Heart right ventricle (tissue), 16 donors: ENCODE data around the gene METTL1. TPM values are rescaled to one million over a fixed set of nuclear protein-coding genes. Genes with fewer than 3 reads are reported as not detected.

Experiments
- ATAC-seq, 8 donors: fragments of 200-7000 bp; cut with Tn5 transposase; one replicate each; pipeline ENCODE4 v1.9.1; 2020; ENCODE audit warnings: mild to moderate bottlenecking in 8 of 8, moderate library complexity in 8 of 8, moderate number of reproducible peaks in 1 of 8
- DNase-seq, 2 donors: peaks; one replicate each; pipeline ENCODE4 v3.0.0-alpha.2; 2020
- H3K27ac ChIP-seq, 10 donors: fragments of 200-600 bp; sonication (generic) in 2 of 10; one replicate each; pipeline versions ENCODE4 v1.5.0 to v1.8.0; 2020 to 2022; ENCODE audit warnings: mild to moderate bottlenecking in 3 of 10
- H3K27me3 ChIP-seq, 7 donors: fragments of 200-600 bp; one replicate each; pipeline ENCODE4 v1.8.0; 2021 to 2022; ENCODE audit warnings: mild to moderate bottlenecking in 2 of 7
- H3K36me3 ChIP-seq, 9 donors: fragments of 200-600 bp; sonication (generic) in 1 of 9; one replicate each; pipeline versions ENCODE4 v1.5.0 to v1.8.0; 2020 to 2022; ENCODE audit warnings: mild to moderate bottlenecking in 2 of 9
- H3K4me1 ChIP-seq, 9 donors: fragments of 200-600 bp; sonication (generic) in 1 of 9; one replicate each; pipeline versions ENCODE4 v1.5.0 to v1.8.0; 2020 to 2022; ENCODE audit warnings: mild to moderate bottlenecking in 4 of 9
- H3K4me3 ChIP-seq, 10 donors: fragments of 200-600 bp; sonication (generic) in 2 of 10; one replicate each; pipeline versions ENCODE4 v1.5.0 to v1.8.0; 2020 to 2022; ENCODE audit warnings: mild to moderate bottlenecking in 7 of 10, moderate library complexity in 2 of 10
- H3K9me3 ChIP-seq, 11 donors: fragments of 200-600 bp in 10 of 11; sonication (generic) in 2 of 11; one replicate each; pipeline versions ENCODE4 v1.5.0 to v1.8.0; 2013 to 2022; ENCODE audit warnings: mild to moderate bottlenecking in 2 of 11, control low read depth in 1 of 11, moderate library complexity in 1 of 11
- CTCF ChIP-seq, 9 donors: fragments of 200-600 bp; sonication (generic) in 2 of 9; IDR thresholded peaks; one replicate each; pipeline versions ENCODE4 v1.5.0 to v1.8.0; 2021 to 2022; ENCODE audit warnings: antibody characterized with exemption in 9 of 9, mild to moderate bottlenecking in 5 of 9, moderate library complexity in 1 of 9
- WGBS, 2 donors: extraction: QIAGEN DNeasy Blood & Tissue Kit; methylation state at CpG; one replicate each; pipeline ENCODE4 v1.1.7; 2013; ENCODE audit warnings: inconsistent platforms in 1 of 2; 5-methylcytosine and 5-hydroxymethylcytosine counted together
- intact Hi-C, 10 donors: fragments of 100-400 bp; cut with DNase I; formaldehyde crosslinking; loops; one replicate each; pipeline versions ENCODE4 v1.11.1 to v1.14.2; 2022
- microRNA-seq, 2 donors: library from miRNA; unstranded; fragments of <30 nt; microRNA quantifications; one replicate each; pipeline ENCODE4 v1.2.0, GENCODE V29; 2021
- polyA plus RNA-seq, 2 donors: library from polyadenylated mRNA; stranded (reverse); fragments of 200-250 nt; gene quantifications; one replicate each; pipeline ENCODE4 v1.2.3, GENCODE V29; 2013
- total RNA-seq, 10 donors: library from RNA; stranded (reverse); fragmentation: NEBNext Ultra II Directional in 3 of 10; extraction: Animal tissue kit (Norgen Biotek cat#: 25700) in 3 of 10; gene quantifications; one replicate each; pipeline versions ENCODE4 v1.2.1 to v1.2.4, GENCODE V29; 2021 to 2023
- donor health status: Arrhythmogenic right ventricular cardiomyopathy.
- donor health status: ischemic (EF 13 %, LVEDD 7.1; RV severe dilation, severe dysfunction).
- donor health status: healthy with polysubstance abuse.
- donor health status: DM: no; HTN: yes; CAD: no.
- donor health status: DM: no; HTN: no; CAD: no.
- donor health status: ischemic (EF 25% LVEDD 6.9; RV normal size, moderate dysfunction).
- donor health status: ischemic (EF 25% LVEDD 5.7; RV mildly dilated, moderate dysfunction).
- donor health status: healthy.
- donor health status: DM: yes; HTN: yes; CAD: no.
- donor health status: Ischemic cardiomyopathy.
- donor health status: ischemic (EF 35%, LVEDD 5.7; RV mildly dilated, moderate dysfunction).
- donor health status: nonischemic (EF 11% LVEDD 7.7; RV severe dilation, severe dysfunction).
- donor health status: DM: yes; HTN: yes; CAD: no.
- donor health status: PGD.
- donor health status: ischemic (EF 29% LVEDD 5.4; RV normal size, mild dysfunction).
- donor health status: nonischemic (EF 23%, LVEDD 6.1; RV moderate dilation, normal function).

Gene METTL1
- total and polyA plus RNA-seq, 12 donors = 5.6 to 29.4 (median 8.3) TPM

- intact Hi-C loops = no loop called here
- DNase-seq = no peak
- WGBS, 2 donors = 97 to 98% methylated on average over 15 of the region's 15 CpGs
- no peak overlapping the region for H3K4me3 ChIP-seq
- H3K27me3 ChIP-seq = no peaks in the 10 kb centered on the region
- H3K27ac ChIP-seq = no peak overlapping the region
- peaks cover 0 to 84% (median 61%) of the 10 kb centered on the region in 9 donors for H3K36me3 ChIP-seq
- ATAC-seq = no peak
- no peak for TF ChIP-seq CTCF (IDR thresholded peaks at IDR 0.05)
- H3K9me3 ChIP-seq = no peaks in the 10 kb centered on the region
- H3K4me1 ChIP-seq = no peaks in the 10 kb centered on the region
Measured at GRCh38 chr12:57718641-57719528, 53.0 kb downstream of the METTL1 start.

Small RNA genes lying within 50 kb of the gene (microRNA-seq; reads per million reads assigned to microRNA genes)
- 0 reads per million in 2 donors for gene MIR6759

Other genes with a start within 250 kb of the METTL1 start
- gene MBD6, start 249.3 kb downstream of the METTL1 start, total RNA-seq = 10 to 100 TPM; 22.8 to 46.9 (median 33.5) TPM
- gene MBD6, start 249.3 kb downstream of the METTL1 start, polyA plus RNA-seq = 10 to 100 TPM in 1 of 2 donors, 1 to 10 TPM in 1; 8.8 to 35.4 TPM
- 100 to 1,000 TPM in 5 of 10 donors, 10 to 100 TPM in 5; 82.9 to 116 (median 101) TPM for gene DCTN2, start 224.9 kb downstream of the METTL1 start, total RNA-seq
- 100 to 1,000 TPM in 1 of 2 donors, 10 to 100 TPM in 1; 45.9 to 174 TPM for gene DCTN2, start 224.9 kb downstream of the METTL1 start, polyA plus RNA-seq
- under 1 TPM in 5 of 10 donors, not detected in 5; 0.05 to 0.29 (median 0.07) TPM for gene KIF5A, start 222.1 kb downstream of the METTL1 start, total RNA-seq
- gene KIF5A, start 222.1 kb downstream of the METTL1 start, polyA plus RNA-seq = under 1 TPM; 0.06 to 0.07 TPM
- gene PIP4K2C, start 180.9 kb downstream of the METTL1 start, total RNA-seq = 10 to 100 TPM in 9 of 10 donors, 1 to 10 TPM in 1; 9.6 to 17.2 (median 14.7) TPM
- 10 to 100 TPM in 1 of 2 donors, 1 to 10 TPM in 1; 5.8 to 13.6 TPM for gene PIP4K2C, start 180.9 kb downstream of the METTL1 start, polyA plus RNA-seq
- gene DTX3, start 167.3 kb downstream of the METTL1 start, total RNA-seq = 10 to 100 TPM; 16.9 to 30.2 (median 22.2) TPM
- gene DTX3, start 167.3 kb downstream of the METTL1 start, polyA plus RNA-seq = 10 to 100 TPM; 20.9 to 58.2 TPM
- 10 to 100 TPM in 3 of 10 donors, 1 to 10 TPM in 7; 5.0 to 17.6 (median 7.5) TPM for gene ARHGEF25, start 160.7 kb downstream of the METTL1 start, total RNA-seq
- 10 to 100 TPM; 13.1 to 49.2 TPM for gene ARHGEF25, start 160.7 kb downstream of the METTL1 start, polyA plus RNA-seq
- gene B4GALNT1, start 138.9 kb downstream of the METTL1 start, total RNA-seq = 1 to 10 TPM; 2.0 to 9.3 (median 5.5) TPM
- gene B4GALNT1, start 138.9 kb downstream of the METTL1 start, polyA plus RNA-seq = 1 to 10 TPM; 2.4 to 5.3 TPM
- gene OS9, start 78.0 kb downstream of the METTL1 start, total RNA-seq = 100 to 1,000 TPM in 7 of 10 donors, 10 to 100 TPM in 3; 84.9 to 181 (median 113) TPM
- 100 to 1,000 TPM in 1 of 2 donors, 10 to 100 TPM in 1; 96.9 to 173 TPM for gene OS9, start 78.0 kb downstream of the METTL1 start, polyA plus RNA-seq
- gene AGAP2, start 33.4 kb downstream of the METTL1 start, total RNA-seq = 10 to 100 TPM in 2 of 10 donors, 1 to 10 TPM in 8; 3.4 to 13.1 (median 6.6) TPM
- gene AGAP2, start 33.4 kb downstream of the METTL1 start, polyA plus RNA-seq = 10 to 100 TPM in 1 of 2 donors, 1 to 10 TPM in 1; 5.3 to 17.3 TPM
- gene TSPAN31, start 27.1 kb downstream of the METTL1 start, total RNA-seq = 10 to 100 TPM; 21.1 to 37.4 (median 26.9) TPM
- 10 to 100 TPM; 29.8 to 36.6 TPM for gene TSPAN31, start 27.1 kb downstream of the METTL1 start, polyA plus RNA-seq
- 10 to 100 TPM; 37.0 to 74.0 (median 52.0) TPM for gene CDK4, start 19.8 kb downstream of the METTL1 start, total RNA-seq
- 10 to 100 TPM; 21.7 to 61.7 TPM for gene CDK4, start 19.8 kb downstream of the METTL1 start, polyA plus RNA-seq
- gene MARCHF9, start 17.0 kb downstream of the METTL1 start, total RNA-seq = 10 to 100 TPM; 11.2 to 15.0 (median 13.3) TPM
- gene MARCHF9, start 17.0 kb downstream of the METTL1 start, polyA plus RNA-seq = 10 to 100 TPM; 14.5 to 20.7 TPM
- under 1 TPM in 2 of 10 donors, not detected in 8; 0.81 to 0.95 TPM for gene CYP27B1, start 5.0 kb downstream of the METTL1 start, total RNA-seq
- gene CYP27B1, start 5.0 kb downstream of the METTL1 start, polyA plus RNA-seq = under 1 TPM in 1 of 2 donors, not detected in 1; 0.14 TPM
- gene EEF1AKMT3, start 509 bp upstream of the METTL1 start, total RNA-seq = 1 to 10 TPM; 1.1 to 2.6 (median 1.6) TPM
- 1 to 10 TPM; 1.1 to 1.2 TPM for gene EEF1AKMT3, start 509 bp upstream of the METTL1 start, polyA plus RNA-seq
- gene TSFM, start 10.7 kb upstream of the METTL1 start, total RNA-seq = 10 to 100 TPM; 41.2 to 70.6 (median 52.6) TPM
- 10 to 100 TPM; 22.9 to 58.0 TPM for gene TSFM, start 10.7 kb upstream of the METTL1 start, polyA plus RNA-seq
- gene AVIL, start 46.6 kb upstream of the METTL1 start, total RNA-seq = 1 to 10 TPM in 9 of 10 donors, under 1 TPM in 1; 1.00 to 2.9 (median 1.7) TPM
- 1 to 10 TPM; 1.3 to 8.4 TPM for gene AVIL, start 46.6 kb upstream of the METTL1 start, polyA plus RNA-seq
- 100 to 1,000 TPM in 2 of 10 donors, 10 to 100 TPM in 8; 76.4 to 138 (median 86.3) TPM for gene CTDSP2, start 74.6 kb upstream of the METTL1 start, total RNA-seq
- gene CTDSP2, start 74.6 kb upstream of the METTL1 start, polyA plus RNA-seq = 10 to 100 TPM; 31.2 to 31.7 TPM
- gene ATP23, start 169.5 kb upstream of the METTL1 start, total RNA-seq = 1 to 10 TPM; 2.8 to 8.5 (median 6.4) TPM
- gene ATP23, start 169.5 kb upstream of the METTL1 start, polyA plus RNA-seq = 10 to 100 TPM in 1 of 2 donors, 1 to 10 TPM in 1; 6.8 to 11.3 TPM